NOMO-1 treated with DMSO at 0.1 percent for 48 hours (cell line): ENCODE results near the gene SOWAHB.
"Not testable (repeated sequence)": the region's sequence is repeated elsewhere in the genome, so short reads cannot be mapped to it uniquely, and the experiment has no call there.

Experiments
- DNase-seq: peaks from one replicate; lab custom pipeline; 2025; ENCODE audit not compliant: unreplicated experiment; lab: John Stamatoyannopoulos, UW

SOWAHB gene

DNA sequence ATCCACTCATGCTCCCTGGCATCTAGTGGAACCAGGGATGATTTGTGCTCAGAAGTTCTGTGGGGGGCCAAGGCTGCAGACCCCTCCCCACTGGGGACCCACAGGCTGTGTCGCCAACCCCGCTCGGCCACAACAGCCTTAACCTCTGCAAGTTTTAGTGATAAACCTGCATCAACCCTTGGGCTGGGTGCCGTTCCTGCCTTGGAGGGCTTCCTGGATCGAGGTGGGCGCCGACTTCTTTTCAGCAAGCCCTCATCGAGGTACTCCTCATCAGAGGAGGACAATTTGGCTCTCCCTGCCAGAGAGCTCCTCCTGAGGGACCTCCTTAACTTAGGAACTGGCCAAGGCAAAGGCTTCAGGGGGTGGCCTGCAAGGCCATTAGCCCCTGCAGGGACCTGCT, 1.9 kb downstream of the SOWAHB start:
- no peak for DNase-seq

DNA sequence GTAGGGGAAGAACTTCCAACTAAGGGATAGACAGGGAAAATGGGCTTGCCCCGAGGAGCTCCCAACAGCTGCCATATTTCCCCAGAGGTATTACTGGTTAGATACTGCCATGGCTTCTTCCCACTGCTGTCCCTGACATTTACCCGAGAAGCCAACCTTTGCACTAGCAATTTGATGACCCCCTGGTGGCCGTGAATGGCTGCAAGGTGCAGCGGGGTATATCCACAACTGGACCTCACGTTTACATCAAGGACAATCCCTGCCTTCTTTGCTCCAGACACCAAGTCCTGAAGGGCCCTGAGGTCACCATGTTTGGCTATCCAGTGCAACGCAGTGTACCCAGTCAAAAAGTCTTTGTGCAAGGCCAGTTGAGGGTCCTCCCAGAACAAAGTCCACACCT, 2.3 kb downstream of the SOWAHB start:
- DNase-seq, result no peak

DNA sequence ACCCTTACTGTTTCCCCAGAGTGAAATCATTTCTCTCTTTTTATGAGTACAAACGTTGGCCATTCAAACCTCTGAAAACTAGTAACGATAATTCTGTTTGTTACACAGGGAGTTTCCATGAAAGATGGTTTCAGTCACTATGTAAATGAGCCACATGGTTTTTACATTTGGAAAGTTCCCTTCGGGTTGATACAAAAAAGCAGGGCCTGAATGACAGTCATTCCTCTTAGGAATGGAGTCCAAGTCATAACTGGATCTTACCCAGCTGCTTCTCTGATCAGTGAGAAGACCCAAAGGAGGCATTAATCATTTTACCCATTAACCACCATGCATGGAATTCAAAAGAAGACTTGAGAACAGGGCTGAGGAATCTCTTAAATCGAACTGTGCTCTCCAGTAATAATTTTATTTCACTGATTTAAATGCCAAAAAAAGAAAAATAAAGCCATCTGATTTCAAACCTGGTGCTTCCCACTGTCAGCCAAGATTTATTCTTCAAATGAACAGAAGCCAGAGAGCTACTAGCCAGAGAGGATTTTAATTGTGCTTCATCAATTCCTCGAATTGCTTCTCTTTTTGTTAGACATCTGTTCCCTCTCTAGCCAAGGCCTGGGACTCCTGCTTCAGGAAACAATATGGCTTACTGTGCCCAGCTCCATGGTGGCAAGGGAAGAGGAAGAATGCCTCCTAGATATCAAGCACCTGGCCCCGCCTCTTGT, 3.2 kb downstream of the SOWAHB start:
- DNase-seq, result no peak

DNA sequence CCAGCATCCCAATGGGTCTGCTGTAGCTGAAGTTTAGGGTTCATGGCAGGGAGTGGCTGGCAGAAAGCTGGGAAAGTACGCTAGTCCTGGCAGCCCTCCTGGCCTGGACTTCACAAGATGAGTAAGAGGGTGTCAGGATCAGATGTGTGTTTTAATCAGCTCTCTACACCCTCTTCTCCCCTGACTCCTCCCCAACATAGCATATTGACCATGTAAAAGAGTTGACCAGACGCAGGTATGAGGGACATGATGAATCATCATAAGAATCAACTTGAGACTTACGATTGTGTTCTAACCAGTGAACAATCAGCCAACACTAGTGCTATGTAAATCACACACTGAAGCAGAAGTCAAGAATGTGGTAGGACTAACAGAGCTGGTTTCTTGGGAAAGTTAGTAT, 5.3 kb downstream of the SOWAHB start:
- no peak for DNase-seq

DNA sequence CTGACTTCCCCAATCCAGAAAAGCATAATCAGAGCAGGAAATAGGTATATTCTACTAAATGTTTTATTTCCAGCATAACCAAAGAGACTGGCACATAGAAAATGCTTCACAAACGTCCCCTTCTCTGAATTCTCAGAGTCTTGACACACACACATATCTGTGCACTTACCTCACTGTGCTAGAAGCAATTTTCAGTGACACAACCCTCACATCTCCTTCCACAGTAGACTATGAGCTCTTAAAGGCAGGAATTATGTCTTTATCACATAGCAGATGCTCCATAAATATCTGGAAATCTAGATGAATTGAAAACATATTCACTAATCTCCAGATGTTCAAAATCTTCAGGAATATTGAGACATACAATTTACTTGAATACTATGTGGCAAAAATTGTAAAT, 5.9 kb downstream of the SOWAHB start:
- DNase-seq, result no peak

DNA sequence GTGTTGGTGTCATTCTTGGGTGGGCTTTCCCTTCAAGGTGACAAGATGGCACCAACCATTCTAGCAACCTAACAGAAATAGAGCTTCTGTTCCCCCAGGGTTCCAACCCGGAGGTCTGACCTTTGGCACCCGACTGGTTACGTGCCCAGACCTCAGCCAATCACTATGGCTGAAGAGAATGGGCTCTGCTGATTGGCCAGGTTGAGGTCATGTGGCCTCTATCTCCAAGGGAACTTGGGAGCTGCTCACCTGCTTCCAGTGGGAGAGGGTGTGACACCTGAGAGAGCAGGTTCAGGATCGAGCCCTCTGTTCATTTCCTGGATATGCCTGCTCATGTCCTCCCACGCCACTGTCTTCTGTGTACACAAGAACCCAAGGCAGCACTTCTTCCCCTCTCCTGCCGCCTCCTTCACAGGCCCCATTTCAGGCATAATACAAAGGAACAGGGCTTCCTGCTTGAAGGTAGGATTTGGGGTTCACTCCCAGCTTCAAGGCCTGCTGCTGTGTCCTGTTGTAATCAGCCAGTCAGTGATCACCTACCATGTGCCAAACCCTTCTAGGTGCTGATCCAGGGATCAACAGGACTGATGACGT, 11.0 kb downstream of the SOWAHB start:
- no peak for DNase-seq

DNA sequence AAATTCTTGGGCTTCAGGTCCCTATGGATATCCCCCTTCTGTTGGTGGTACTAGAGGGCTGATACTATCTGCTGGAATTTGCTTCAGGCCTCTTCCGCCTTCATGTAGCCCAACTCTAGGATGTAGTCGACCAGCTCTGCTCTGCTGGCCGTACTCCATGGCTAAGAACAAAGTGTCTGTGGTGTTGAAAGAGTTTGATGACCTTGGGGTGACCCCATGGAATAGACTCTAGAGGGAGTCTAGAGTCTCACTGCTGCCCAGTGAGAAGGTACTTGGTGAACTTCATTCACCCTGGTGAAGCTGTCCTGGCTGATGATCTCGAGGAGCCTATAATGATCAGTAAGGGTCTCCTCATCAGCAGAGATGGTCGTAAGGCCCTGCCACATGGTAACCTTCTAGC, 11.7 kb downstream of the SOWAHB start:
- DNase-seq, result no peak

DNA sequence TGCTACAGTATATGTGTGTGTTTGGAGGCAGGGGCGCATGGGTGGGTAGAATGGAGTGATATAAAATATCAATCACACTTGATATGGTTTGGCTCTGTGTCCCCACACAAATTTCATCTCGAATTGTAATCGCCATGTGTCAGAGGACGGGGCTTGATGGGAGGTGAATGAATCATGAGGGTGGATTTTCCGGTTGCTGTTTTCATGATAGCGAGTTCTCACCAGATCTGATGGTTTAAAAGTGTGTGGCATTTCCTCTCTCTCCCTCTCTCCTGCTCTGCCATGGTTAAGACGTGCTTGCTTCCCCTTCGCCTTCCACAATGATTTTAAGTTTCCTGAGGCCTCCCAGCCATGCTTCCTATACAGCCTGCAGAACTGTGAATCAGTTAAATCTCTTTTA, 14.8 kb downstream of the SOWAHB start:
- no peak for DNase-seq

DNA sequence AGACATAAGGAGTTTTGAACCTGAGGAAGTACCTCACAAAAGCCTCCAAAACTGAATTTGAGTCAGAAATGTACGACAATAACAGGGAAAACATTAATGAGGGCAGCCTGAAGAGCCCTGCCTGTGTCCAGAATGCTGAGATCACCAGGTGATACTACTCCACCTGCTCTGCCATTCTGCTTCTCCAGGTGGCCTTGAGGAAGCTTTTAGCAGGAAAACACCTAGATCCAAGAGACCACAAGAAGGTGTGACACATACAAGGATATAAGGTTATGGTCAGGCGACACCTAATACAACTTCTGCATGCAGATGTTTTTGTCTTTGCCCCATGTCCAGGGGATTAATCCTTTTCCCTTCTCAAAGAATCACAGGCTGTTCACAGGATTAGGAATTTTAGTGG, 15.3 kb downstream of the SOWAHB start:
- no peak for DNase-seq

DNA sequence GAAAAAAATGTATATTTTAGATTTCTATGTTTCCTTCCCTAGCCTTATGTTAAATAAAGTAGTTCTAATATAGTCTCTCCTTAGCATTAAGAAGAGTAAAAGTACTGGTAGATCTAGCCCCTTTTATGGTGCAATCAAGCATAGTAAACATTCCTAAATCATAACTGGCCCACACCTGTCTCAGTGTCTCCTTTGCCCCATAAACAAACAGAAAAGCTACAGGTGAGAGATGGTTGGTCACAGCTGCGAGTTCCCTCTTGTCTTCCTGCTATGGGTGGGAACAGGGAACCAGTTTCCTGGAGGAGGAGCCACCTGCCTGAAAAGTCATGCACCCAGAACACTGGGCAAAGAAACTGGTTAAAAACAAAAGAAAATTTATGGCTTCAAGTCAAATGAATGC, 16.6 kb downstream of the SOWAHB start:
- DNase-seq, result no peak

DNA sequence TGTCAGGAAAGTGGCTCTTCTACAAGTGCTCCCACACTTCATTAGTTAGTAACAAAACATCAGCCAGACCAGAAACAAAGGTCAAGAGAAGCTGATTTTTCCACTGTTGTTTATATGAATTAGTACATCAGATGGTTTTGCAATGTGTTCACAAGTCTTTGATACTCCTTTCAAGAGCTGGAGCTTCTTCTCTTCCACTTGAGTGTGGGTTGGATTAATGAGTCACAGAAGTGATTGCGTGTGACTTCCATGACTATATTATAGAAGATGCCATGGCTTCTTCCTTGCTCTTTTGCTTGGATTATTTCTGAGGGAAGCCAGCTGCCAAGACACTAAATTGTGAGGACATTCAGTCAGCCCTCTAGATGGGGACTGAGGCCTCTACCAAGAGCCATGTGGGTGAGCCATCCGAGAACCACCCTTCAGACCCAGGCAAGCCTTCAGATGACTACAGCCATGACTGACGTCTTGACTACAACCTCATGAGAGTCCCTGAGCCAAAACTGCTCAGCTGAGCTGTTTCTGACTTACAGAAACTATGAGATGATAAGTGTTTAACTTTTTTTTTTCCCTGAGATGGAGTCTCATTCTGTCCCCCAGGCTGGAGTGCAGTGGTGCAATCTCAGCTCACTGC, 18.1 kb downstream of the SOWAHB start:
- DNase-seq, result no peak

DNA sequence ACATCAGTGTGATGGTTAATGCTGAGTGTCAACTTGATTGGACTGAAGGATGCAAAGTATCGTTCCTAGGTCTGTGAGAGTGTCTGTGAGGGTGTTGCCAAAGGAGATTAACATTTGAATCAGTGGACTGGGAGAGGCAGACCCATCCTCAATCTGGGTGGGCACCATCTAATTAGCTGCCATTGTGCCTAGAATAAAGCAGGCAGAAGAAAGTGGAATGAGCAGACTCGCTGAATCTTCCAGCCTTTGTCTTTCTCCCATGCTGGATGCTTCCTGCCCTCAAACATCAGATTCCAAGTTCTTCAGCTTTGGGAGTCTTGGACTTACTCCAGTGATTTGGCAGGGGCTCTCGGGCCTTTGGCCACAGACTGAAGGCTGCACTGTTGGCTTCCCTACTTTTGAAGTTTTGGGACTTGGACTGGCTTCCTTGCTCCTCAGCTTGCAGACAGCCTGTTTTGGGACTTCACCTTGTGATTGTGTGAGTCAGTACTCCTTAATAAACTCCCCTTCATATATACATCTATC, 19.2 kb downstream of the SOWAHB start:
- DNase-seq, result not testable (repeated sequence)

DNA sequence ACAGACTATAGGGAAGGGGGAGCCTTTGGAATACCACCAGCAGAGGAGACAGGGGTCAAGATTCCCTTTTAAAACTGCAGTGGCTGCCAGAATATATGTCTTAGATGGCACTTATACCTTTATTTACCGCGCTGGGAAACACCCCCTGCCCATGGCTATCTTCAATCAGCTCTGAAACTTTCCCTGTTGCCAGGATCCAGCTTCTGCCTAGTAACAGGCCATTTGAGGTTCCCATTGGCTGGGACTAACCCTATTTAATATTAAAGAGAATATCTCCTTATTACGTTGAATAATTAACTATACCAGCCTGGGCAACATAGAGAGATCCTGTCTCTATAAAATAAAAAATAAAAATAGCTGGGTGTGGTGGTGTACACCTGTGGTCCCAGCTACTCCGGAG, 23.8 kb downstream of the SOWAHB start:
- no peak for DNase-seq

DNA sequence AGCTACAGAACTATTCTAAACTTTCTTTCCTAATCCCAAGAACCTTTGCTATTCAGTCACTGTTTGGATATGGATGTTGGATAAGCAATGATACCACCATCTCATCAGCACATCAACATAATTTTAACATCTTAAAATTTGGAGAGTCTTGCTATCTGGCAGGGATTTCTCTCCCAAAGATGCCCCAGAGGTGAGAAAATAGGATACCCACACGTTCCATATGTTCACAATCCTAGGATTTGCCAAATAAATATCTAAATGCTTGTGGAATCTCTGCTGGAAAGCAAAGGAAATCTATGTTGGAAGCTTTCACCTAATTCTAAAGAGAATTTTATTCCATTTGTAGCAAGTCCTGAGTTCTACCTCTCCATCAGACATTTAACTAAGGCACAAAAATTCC, 24.4 kb downstream of the SOWAHB start:
- no peak for DNase-seq

DNA sequence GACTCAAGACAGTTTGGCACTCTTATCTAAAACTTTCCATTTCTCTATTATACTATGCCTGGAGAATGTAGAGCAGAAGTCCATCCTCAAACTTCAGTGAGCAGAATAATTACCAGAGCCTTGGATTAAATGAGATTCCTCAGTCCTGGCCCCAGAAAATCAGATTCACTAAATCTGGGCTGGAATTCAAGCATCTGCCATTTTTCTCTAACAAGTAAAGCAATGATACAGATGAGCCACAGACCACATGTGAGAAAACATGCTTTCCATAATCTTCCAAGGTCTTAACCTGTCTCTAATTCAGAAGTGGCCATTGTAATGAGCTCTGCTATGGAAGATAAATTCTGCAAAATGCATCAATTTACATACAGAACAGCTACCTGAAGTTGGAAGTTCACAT, 25.4 kb downstream of the SOWAHB start:
- no peak for DNase-seq

DNA sequence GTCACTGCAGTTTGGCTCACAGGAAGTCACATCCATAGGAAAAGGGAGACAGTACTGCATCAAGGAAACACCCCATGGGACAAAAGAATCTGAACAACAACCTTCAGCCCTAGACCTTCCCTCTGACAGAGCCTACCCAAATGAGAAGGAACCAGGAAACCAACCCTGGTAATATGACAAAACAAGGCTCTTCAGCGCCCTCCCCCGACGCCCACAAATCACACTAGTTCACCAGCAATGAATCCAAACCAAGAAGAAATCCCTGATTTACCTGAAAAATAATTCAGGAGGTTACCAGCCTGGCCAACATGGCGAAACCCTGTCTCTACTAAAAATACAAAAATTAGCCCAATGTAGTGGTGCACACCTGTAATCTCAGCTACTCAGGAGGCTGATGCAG, 29.2 kb downstream of the SOWAHB start:
- not testable (repeated sequence) for DNase-seq

DNA sequence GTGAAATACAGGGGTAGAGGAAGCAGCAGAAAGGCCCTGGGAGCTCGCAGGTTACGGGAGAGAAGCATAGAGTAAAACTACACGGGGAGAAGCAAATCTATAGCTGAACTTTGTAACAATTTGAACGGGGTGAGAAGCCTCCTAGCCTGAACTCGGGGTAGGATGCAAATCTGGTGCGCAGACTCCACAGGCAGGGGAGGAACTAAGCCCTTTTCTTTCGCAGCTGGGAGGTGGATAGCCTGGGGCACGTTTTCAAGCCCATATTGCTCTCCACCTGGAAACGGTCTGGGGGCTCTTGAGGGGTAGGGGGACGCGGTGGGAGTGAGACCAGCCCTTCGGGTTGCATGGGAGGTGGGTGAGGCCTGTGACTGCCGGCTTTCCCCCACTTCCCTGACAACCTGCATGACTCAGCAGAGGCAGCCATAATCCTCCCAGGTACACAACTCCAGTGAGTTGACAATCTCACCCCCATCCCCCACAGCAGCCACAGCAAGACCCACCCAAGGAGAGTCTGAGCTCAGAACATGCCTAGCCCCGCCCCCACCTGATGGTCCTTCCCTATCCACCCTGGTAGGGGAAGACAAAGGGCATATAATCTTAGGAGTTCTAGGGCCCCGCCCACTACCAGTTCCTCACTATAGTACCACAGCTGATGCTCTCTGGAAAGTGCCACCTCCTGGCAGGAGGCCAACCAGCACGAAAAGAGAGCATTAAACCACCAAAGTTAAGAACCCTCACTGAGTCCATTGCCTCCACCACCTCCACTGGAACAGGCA, 29.9 kb downstream of the SOWAHB start:
- no peak for DNase-seq

DNA sequence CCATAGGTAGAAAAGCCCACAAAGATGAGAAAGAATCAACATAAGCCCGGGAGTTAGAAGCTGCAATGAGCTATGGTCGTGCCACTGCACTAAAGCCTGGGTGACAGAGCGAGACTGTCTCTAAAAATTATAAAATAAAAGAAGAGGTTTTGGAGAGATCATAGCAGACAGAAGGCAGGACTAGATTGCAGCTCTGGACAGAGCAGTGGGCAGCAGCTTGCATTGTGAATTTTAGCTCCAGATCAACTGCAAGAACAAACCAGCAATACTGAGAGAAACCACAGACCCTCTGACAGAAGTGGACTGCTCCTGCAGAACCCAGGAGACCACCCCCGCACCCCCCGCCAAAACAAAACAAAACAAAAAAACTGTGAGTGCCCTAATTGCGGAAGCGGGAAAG, 30.6 kb downstream of the SOWAHB start:
- no peak for DNase-seq

DNA sequence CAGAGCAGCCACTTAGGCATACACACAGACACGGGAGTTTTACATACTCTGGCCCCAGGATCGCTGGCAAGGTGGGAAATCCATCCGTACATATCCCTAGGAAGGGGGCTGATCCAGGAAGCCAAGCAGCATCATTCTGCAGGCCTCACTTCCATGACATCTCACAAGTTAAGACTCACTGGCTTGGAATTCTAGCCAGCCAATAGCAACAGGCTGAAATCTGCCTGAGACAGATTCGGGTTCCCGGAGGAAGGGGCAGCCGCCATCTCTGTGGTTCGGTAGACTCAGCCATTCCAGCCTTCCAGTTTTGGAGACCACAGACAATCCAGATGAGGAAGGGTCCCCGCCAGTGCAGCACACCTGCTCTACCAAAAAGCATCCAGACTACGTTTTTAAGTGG, 31.3 kb downstream of the SOWAHB start:
- DNase-seq, result no peak

DNA sequence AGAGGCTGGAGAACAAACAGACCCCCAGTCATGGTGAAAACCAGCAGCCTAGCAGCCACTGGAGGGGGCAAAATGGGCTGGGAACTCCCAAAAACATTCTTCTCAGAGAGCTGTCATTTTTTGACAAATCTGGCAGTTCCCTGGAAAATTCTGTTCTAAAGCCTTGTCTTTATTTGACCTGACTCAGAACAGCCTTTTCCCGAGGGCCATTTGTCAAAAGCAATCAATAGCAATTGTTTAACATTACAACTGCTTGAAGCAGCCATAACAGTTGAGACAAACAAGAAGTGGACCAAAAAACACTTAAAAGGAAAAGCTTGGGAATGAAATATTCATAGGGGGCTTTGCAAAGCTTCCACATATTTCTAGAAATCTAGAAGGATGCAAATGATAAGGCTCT, 39.6 kb downstream of the SOWAHB start:
- no peak for DNase-seq

DNA sequence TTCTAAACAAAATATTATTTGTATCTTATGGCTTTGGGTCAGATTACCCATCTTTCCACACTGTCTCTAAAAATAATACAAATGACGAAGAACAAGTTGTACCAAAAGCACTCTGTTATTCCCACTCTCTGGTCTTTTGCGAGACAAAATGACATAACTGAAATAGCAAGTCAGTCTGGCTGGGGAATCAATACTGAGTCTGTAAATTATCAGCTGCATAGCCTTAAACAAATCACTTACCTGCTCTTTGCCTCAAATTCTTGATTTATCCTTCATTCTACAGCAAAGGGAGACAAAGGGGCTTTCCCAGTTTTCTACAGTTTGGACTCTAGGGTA, 40.9 kb downstream of the SOWAHB start:
- no peak for DNase-seq
